Measurements from ENCODE around the gene PYGM.

The PYGM gene

GRCh38 chr11:64739871-64740270 lies 19.9 kb downstream of the PYGM start:
- Histone ChIP-seq H3K9me3 (no peaks in the 10 kb centered on the region), H3K4me2 (no peak overlapping the region), H3K27me3 (no peaks in the 10 kb centered on the region), H3K4me3 (no peak overlapping the region), H3K27ac (no peak overlapping the region), H3K9ac (no peak overlapping the region), H3K4me1 (peaks cover 28% of the 10 kb centered on the region), H3K36me3 (peaks cover 65% of the 10 kb centered on the region), H4K20me1 (peaks cover 64% of the 10 kb centered on the region)
- no peak for TF ChIP-seq Cebpa-rat (IDR thresholded peaks at IDR 0.05)

- Histone ChIP-seq H3K27me3 (no peaks in the 10 kb centered on the region), H3K9me3 (no peaks in the 10 kb centered on the region), H3K4me1 (peaks cover 23% of the 10 kb centered on the region), H3K4me2 (no peak overlapping the region), H3K36me3 (peaks cover 95% of the 10 kb centered on the region), H4K20me1 (peaks cover 71% of the 10 kb centered on the region), H3K27ac (no peak overlapping the region), H3K4me3 (no peak overlapping the region), H3K9ac (no peak overlapping the region)
- no peak for TF ChIP-seq Cebpa-rat (IDR thresholded peaks at IDR 0.05)
Measured at GRCh38 chr11:64736654-64737053, 23.1 kb downstream of the PYGM start.

- no peak for TF ChIP-seq Cebpa-rat (IDR thresholded peaks at IDR 0.05)
- H3K4me2 ChIP-seq: no peak overlapping the region
- 0 out of 2 replicates have a peak overlapping the region, but pooled peaks have one; percentile 32 for H3K9ac ChIP-seq
- no peaks in the 10 kb centered on the region for H3K27me3 ChIP-seq
- 0 out of 2 replicates have a peak overlapping the region, but pooled peaks have one; percentile 13 for H3K27ac ChIP-seq
- peaks cover 98% of the 10 kb centered on the region for H3K36me3 ChIP-seq
- H4K20me1 ChIP-seq: peaks cover 65% of the 10 kb centered on the region
- H3K4me3 ChIP-seq: no peak overlapping the region
- H3K9me3 ChIP-seq: no peaks in the 10 kb centered on the region
- peaks cover 15% of the 10 kb centered on the region for H3K4me1 ChIP-seq
Measured at GRCh38 chr11:64735725-64736259, 24.0 kb downstream of the PYGM start.

DNA sequence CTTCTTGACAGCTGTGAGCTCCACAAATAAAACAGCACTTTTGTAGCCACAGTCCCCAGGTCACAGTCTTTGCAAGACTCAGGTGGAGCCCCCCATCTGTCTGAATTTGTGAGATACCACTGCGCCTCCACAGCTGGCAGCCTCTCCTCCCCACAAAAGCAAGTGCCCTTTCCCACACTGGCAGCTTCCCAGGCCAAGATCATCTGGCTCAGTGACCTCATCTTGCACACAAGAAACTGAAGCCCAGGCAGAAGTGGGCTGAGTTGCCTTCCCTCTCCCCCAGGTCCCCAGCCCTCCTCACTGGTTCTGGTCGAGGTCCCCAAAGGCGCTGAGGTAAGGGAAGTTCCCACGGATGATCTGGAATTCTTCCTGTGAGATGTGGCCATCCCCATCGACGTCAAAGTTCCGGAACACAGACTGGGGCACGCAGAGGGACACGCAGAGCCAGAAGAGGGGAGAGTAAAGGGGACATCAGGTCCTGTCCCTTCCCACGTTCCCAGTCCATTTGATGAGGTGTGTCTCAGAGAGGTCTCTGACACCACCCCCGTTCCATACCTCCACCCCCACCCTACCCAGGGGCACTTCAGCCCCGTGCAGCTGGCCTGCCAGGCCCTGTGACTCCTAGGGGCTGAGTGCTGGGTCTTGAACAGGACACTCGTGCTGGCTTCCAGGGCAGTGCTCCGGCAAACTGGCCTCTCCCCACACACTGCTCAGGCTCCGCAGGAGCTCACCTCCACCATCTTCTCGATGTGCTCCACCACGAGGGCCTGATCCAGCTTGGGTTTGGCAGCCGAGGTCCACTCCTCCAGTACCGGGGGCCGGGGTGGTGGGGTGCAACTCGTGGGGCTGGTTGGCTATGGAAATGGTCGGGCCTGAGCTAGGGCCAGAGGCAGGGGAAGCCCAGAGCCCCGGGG lies 24.7 kb downstream of the PYGM start:
- Histone ChIP-seq H3K27ac (0 out of 2 replicates have a peak overlapping the region, but pooled peaks have one; percentile 13), H3K9me3 (no peaks in the 10 kb centered on the region), H3K9ac (peak overlapping the region; percentile 32), H3K4me2 (no peak overlapping the region), H3K4me3 (no peak overlapping the region), H4K20me1 (peaks cover 65% of the 10 kb centered on the region; the same call in 1 of the 2 replicates), H3K27me3 (no peaks in the 10 kb centered on the region), H3K36me3 (peaks cover 98% of the 10 kb centered on the region), H3K4me1 (peaks cover 22% of the 10 kb centered on the region)
- no peak for TF ChIP-seq Cebpa-rat (IDR thresholded peaks at IDR 0.05)

- peaks cover 46% of the 10 kb centered on the region; the same call in 1 of the 2 replicates for H4K20me1 ChIP-seq
- H3K4me3 ChIP-seq: no peak overlapping the region
- peaks cover 95% of the 10 kb centered on the region for H3K36me3 ChIP-seq
- no peaks in the 10 kb centered on the region for H3K9me3 ChIP-seq
- H3K9ac ChIP-seq: no peak overlapping the region
- TF ChIP-seq Cebpa-rat (IDR thresholded peaks at IDR 0.05): no peak
- H3K4me1 ChIP-seq: peaks cover 25% of the 10 kb centered on the region
- no peaks in the 10 kb centered on the region for H3K27me3 ChIP-seq
- no peak overlapping the region for H3K27ac ChIP-seq
- no peak overlapping the region for H3K4me2 ChIP-seq
Measured at GRCh38 chr11:64731601-64732000, 28.2 kb downstream of the PYGM start.

- peaks cover 85% of the 10 kb centered on the region for H3K36me3 ChIP-seq
- TF ChIP-seq Cebpa-rat (IDR thresholded peaks at IDR 0.05): no peak
- H3K9ac ChIP-seq: no peak overlapping the region
- peaks cover 39% of the 10 kb centered on the region; the same call in 1 of the 2 replicates for H4K20me1 ChIP-seq
- H3K27me3 ChIP-seq: no peaks in the 10 kb centered on the region
- no peaks in the 10 kb centered on the region for H3K9me3 ChIP-seq
- H3K27ac ChIP-seq: no peak overlapping the region
- peaks cover 40% of the 10 kb centered on the region for H3K4me1 ChIP-seq
- no peak overlapping the region for H3K4me3 ChIP-seq
- H3K4me2 ChIP-seq: no peak overlapping the region
Measured at GRCh38 chr11:64729851-64730382, 29.9 kb downstream of the PYGM start.

DNA sequence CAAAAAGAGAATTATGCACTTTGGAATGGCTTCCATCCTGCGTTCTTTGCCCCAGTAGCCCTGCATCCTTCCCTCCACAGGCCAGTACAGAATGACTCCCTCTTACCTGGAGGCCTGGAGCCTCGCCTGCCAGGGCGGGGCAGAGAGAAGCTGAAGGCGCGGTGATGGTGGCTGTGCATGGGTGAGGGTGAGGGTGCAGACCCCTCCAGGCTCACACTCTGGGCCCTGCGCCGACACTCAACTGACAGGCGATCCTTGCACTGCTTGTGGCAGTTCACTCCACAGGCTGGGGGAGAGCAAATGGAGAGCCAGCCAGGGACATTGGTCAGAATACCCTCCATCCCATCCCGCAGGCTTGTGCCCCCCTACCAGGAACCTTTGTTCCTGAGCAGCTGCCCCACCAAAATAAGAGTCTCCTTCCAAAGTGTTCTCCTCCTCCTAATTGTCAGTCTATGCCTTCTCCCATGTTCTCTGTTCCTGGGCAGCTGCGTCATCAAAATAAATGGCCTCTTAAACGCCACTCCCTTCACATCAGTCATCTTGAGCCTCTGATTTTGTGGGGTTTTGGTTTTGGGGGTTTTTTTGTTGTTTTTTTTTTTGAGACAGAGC lies 30.9 kb downstream of the PYGM start:
- Histone ChIP-seq H3K4me1 (peaks cover 40% of the 10 kb centered on the region), H3K4me3 (no peak overlapping the region), H3K4me2 (no peak overlapping the region), H3K9ac (no peak overlapping the region), H3K27ac (no peak overlapping the region), H3K27me3 (no peaks in the 10 kb centered on the region), H3K9me3 (no peaks in the 10 kb centered on the region), H3K36me3 (peaks cover 75% of the 10 kb centered on the region), H4K20me1 (peaks cover 36% of the 10 kb centered on the region; the same call in 1 of the 2 replicates)
- TF ChIP-seq Cebpa-rat (IDR thresholded peaks at IDR 0.05): no peak

DNA sequence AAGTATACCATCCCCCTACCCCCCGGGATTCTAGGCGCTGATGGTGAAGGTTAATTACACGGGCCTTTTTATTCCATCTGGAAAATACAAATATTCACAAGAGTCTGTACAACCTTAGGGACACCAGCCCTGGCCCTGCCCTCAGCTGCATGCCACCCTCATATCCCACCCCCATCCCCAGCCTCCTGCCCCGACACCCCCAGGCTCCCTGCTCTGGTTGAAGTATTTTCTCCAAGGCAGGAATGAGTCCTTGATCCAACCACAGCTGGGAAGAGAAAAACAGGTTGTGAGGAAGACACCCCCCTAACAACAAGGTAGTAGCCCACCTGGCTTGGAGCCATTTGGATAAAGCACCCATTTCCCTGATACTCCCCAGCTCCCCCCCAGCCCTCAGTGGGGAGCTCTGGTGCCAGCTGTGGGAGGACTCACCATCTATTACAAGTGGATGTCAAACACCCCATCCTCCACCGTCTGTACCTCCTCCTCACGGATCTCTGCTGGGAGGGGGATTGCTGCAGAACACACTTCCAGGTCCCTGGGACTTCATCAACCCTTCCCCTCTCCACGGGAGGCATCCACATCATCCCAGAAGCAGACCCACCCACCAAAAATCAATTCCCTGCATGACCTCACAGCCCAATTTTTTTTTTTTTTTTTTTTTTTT lies 32.8 kb downstream of the PYGM start:
- Histone ChIP-seq H3K27me3 (peaks cover 7% of the 10 kb centered on the region), H3K9ac (no peak overlapping the region), H3K4me1 (peaks cover 45% of the 10 kb centered on the region), H4K20me1 (peaks cover 25% of the 10 kb centered on the region; the same call in 1 of the 2 replicates), H3K9me3 (no peaks in the 10 kb centered on the region), H3K4me2 (no peak overlapping the region), H3K27ac (no peak overlapping the region), H3K4me3 (no peak overlapping the region), H3K36me3 (peaks cover 58% of the 10 kb centered on the region)
- no peak for TF ChIP-seq Cebpa-rat (IDR thresholded peaks at IDR 0.05)

GRCh38 chr11:64726211-64726641 lies 33.5 kb downstream of the PYGM start:
- Histone ChIP-seq H3K4me2 (peak overlapping the region; percentile 99; the same call in 1 of the 2 replicates), H3K4me1 (peaks cover 45% of the 10 kb centered on the region), H3K27me3 (peaks cover 15% of the 10 kb centered on the region), H3K36me3 (peaks cover 50% of the 10 kb centered on the region), H3K27ac (no peak overlapping the region), H3K4me3 (no peak overlapping the region), H3K9ac (no peak overlapping the region), H4K20me1 (peaks cover 20% of the 10 kb centered on the region; the same call in 1 of the 2 replicates), H3K9me3 (no peaks in the 10 kb centered on the region)
- TF ChIP-seq Cebpa-rat (IDR thresholded peaks at IDR 0.05): no peak

Data from BLaER1 (cell line).